GM18502 (cell line): Measurements from ENCODE around the gene RAB13.

Experiments used
- ATAC-seq: cut with Tn5 transposase; IDR thresholded peaks from one replicate; pipeline ENCODE4 v1.9.1; 2021; ENCODE audit warnings: mild to moderate bottlenecking; ENCODE audit not compliant: unreplicated experiment, poor library complexity

The RAB13 gene

DNA sequence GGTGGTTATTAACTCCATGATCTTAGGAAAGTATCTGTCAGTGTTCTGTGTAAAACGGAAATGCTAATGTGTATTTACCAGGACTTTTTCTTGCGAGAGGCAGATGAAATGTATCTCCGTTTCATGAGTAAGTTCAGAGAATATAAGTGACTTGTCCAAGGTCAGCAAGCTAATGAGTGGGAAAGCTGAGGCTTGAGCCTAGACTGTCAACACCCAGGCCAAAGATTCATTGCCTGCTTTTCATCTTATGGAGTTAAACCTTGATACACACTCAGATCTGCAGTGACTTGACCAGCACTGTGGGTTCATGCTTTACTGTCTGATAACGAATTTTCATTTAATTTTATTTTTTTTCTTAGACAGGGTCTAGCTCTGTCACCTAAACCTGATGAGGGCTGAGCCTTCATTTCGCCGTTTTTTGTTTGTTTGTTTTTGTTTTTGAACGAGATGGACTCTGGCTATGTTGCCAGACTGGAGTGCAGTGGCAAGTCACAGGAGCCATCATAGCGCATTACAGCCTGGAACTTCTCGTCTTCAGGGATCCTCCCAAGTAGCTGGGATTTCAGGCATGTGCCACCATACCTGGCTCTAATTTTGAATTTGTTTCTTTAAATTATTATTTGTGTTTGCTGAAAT, 7.7 kb downstream of the RAB13 start:
- ATAC-seq, result no peak

DNA sequence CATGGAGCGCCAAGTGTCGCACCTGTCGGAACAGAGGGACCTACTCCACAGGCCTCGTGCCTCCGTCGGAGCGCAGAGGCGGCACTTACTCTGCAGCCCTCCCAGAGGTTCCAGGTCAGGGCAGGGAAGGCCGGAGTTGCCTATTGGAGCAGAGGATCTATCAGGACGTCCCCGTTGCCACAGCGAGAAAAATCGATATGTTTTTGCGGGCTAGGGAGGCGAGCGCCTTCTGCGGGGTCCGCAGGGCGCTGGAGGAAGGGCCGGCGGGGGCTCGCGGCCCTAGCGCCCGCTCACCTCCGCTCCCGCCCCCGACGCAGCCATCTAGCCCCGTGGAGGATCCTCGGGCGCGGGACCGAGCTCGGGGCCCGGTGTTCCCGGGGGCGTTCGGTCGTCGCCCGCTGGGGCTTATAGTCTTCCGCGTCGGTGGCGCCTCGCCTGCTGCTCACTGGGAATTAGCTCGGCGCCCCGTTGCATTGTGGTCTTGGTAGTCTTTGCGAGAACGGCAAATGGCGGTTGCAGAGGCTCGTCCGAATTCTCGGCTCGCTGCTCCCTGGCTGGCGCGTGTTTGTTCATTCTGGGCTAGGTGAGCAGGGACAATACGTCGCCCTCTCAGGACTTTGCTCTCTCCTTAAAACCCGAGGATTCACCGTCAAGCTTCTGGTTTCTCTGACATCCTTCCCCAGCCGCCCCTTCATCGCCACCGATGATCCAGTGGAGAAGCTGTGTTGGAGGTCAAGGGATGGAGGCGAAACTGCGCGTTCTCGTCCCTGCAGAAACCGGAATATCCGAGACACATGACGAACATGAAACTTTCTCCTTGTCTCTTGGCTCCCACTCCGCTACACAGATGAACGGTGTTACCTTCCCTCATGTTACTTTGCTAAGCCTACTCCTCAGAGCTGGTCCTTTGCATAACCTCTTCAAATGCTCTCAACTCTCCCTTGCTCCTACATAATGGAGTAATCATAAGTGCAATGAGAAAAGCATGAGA, 8.6 kb downstream of the RAB13 start, which contains the start of gene JTB:
Gene JTB (minus strand): TSS at position 425 of the 991 bp plus-strand sequence. CDS start 422 bp downstream, at position 3.
- peak; percentile 78 for ATAC-seq

DNA sequence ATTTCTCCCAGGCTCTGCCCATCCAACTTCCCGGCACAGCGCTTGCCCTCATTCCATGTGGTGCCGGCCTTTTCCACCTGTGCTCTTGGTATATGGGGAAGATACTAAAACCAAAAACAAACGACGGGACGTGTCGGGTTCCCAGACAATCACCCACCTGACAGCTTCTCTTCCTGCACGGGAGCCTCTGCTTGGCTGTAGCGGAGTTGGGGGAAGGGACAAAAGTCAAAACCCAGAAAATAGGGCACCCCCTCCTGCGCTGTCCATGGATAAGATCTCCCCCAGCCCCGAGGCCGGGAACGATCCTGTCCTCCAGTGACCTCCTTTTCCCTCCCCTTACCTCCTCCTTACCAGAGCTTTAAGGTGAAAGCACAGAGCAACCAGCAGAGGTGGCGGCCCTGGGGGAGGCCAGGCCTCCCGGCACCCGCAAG, 9.3 kb downstream of the RAB13 start:
- ATAC-seq, result peak; percentile 7

DNA sequence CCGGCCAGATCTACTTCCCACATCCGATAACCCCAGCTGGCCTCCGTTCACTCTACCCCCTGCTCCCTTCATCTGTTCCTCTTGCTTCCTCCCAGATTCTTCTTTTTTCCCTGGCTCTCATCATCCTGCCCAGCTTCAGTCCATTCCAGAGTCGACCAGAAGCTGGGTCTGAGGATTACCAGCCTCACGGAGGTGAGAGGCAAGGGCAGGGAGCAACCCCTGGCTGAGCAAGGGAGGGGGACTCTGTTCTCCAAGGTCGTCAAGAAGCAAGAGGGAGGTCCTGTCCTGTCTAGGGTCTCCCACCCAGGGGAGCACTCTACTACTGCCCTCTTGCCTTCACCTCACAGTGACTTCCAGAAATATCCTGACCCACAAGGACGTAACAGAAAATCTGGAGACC, 12.6 kb downstream of the RAB13 start:
- ATAC-seq, result no peak

DNA sequence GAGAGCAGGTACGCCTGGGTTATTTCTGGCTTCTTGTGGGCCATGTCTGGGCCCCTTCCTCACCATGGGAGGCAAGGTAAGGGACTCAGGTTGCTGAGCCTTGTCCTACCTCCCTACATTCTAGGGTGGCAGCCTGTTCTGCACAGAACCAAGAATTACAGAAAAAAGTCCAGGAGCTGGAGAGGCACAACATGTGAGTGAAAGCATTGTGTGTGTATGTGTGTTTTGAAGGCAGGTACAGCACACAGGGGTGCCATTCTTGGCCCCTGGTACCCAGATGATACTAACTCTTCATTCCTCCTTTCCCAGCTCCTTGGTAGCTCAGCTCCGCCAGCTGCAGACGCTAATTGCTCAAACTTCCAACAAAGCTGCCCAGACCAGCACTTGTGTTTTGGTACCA, 13.1 kb downstream of the RAB13 start:
- ATAC-seq, result no peak

DNA sequence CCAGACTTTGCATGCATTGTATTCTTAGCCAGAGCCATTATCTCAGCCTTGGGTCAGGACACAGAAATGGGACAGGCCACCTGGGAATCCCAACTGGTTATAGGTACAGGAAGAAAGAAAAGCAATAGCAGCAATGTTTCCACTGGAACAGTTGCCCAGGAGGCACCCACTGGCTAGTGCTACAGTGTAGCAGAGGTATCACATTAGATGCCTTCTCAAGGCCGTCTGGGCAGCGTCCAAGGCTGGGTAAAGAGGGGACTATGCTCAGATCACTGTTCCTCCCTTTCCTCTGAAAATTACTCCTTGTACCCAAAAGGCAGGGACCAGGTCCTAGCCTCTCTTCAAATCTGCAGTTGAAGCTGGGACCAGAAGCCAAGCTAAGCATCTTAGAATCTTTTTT, 15.8 kb downstream of the RAB13 start:
- no peak for ATAC-seq

DNA sequence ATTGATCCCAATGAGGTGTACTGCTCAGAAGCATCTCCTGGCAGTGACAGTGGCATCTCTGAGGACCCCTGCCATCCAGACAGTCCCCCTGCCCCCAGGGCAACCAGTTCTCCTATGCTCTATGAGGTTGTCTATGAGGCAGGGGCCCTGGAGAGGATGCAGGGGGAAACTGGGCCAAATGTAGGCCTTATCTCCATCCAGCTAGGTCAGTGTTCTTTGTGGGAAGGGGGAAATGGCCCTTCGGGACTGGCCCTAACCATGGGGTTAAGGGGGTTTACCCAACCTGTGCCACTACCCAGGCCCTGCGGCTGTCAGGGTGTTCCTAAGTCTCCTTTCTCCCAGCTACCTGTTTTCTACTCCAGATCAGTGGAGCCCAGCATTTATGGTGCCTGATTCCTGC, 17.2 kb downstream of the RAB13 start:
- no peak for ATAC-seq

DNA sequence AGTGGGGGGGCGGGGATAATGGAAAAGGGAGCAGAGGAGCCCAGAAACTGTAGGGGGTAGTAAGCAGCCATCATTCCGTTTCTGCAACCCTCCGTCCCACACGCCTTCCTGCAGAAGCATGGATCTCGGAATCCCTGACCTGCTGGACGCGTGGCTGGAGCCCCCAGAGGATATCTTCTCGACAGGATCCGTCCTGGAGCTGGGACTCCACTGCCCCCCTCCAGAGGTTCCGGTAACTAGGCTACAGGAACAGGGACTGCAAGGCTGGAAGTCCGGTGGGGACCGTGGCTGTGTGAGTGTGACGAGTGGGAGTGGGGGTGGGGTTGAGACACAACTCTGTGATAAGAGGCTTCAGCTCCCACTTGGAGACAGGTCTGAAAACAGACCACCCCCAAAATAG, 17.7 kb downstream of the RAB13 start:
- no peak for ATAC-seq

DNA sequence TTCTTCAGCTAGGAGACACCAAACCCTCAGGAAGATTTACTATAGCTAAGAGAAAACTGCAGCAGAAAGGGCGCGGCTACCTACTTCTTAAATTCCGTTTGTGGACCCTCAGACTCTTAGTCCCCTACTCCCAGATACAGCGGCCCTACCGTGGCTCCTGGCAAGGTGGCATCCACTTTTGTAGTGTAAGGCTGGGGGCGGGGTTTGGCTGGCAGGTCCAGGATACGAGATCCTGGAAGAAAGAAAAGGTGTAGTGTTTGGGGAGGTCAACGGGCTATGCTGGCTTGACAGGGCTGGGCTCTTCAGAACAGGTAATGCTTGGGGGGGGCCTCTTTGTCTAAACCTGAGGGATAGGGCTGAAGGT, 18.2 kb downstream of the RAB13 start:
- no peak for ATAC-seq

DNA sequence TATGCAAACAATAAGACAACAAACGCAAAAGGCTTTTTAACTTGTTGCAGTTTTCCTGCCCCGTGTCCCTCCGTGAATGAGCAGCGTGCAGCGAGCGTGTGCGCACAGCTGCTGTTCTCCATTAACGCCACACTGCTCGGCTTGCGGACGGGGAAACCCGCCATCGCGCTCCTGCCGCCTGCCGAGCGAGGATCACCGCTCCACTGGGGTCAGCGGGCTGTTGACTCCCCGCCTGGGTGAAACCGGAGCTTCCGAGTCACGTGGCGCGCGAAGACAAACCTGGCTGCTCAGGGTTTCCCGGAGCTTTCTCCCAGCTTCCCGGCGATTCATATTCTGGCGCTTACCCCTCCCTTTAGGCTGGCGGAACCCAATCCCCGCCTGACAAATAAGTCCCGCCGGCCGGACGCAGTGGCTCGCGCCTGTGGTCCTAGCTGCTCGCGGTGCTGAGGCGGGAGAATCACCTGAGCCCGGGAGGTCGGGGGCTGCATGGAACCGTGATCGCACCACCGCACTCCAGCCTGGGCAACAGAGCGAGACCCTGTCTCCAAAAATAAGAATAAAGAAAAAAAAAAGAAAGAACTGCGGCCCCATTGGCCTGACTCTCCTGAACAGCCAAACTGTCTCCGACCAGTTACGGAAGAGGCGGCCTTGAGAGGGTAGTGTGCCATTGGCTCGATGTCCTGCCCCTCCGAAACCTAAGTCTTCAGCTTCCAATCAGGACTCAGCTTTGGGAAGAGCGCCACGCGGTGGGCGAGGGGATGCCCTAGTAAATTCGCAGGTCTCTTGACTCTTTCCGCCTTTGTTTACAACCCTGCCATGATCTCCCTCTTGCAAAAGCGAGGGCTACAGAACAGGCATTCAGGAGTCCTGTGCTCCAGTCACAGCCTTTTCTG, 18.8 kb downstream of the RAB13 start, which contains the start of gene CREB3L4:
Gene CREB3L4 (plus strand): TSS at position 796 of the 893 bp plus-strand sequence. CDS start 624 bp downstream, outside the sequence.
- ATAC-seq, result peak; percentile 66

DNA sequence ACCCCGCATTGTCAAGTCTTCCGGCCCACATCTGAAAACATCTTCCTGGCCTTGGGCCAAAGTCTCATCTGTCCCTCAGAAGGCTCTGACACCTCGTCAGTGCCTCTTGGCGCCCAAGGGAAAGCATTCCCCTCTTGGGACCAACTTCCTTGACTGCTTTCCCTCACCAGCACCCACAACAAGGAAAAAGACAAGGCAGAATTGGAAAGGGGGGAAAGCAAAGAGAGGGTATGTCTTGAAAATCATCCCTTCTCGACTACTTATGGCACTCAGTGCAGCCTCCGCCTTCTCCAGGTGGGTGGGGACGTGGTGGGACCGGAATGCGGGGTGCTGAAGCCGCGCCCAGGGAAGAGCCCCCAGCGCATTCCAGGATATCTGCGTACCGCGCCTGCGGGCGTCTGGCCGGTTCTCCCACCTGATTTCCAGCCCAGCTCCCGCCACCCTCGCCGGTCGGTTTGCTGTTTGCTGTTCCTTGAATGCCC, 22.2 kb downstream of the RAB13 start:
- ATAC-seq, result peak; percentile 7

DNA sequence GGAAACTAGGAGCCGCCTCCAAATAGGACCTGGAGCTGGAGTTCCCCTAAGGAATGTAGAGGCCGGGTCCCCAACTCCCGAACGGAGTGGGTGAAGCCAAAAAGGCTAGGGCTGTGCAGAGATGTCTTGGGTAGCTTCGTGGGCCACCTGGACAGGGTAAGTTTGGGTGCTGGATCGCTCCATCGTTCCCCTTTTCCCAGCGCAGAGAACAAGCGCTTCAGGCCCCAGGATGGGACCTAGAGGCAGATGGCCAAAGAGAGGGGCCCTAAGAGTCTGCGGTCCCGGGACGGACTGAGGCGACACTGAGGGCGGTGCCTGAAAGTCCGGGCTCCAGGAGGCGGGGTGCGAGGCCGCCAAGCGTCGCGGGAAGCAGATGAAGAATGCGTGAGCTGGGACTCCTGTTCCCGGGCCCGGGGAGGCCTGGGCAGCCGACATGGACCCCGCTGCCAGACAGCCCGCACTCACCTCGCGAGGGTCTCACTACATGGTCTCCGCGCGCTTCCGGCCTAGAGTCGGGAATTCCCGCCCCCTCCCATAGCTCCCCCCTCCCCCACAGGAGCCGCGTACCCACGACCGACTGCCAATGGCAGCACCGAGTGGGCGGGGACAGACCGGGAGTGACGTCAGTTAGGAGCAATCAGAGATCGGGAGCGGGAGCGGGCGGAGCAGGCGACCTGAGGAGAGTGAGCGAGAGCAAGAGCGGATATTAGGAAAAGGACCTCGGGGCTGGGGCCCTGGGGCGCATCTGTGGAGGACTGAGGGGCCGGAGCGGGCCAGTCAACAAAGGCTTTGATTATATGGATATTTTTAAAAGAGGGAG, 22.9 kb downstream of the RAB13 start, which contains the start of gene SLC39A1:
Gene SLC39A1 (minus strand): TSS at position 508 of the 820 bp plus-strand sequence. CDS start 822 bp downstream, outside the sequence.
- ATAC-seq, result peak; percentile 45

DNA sequence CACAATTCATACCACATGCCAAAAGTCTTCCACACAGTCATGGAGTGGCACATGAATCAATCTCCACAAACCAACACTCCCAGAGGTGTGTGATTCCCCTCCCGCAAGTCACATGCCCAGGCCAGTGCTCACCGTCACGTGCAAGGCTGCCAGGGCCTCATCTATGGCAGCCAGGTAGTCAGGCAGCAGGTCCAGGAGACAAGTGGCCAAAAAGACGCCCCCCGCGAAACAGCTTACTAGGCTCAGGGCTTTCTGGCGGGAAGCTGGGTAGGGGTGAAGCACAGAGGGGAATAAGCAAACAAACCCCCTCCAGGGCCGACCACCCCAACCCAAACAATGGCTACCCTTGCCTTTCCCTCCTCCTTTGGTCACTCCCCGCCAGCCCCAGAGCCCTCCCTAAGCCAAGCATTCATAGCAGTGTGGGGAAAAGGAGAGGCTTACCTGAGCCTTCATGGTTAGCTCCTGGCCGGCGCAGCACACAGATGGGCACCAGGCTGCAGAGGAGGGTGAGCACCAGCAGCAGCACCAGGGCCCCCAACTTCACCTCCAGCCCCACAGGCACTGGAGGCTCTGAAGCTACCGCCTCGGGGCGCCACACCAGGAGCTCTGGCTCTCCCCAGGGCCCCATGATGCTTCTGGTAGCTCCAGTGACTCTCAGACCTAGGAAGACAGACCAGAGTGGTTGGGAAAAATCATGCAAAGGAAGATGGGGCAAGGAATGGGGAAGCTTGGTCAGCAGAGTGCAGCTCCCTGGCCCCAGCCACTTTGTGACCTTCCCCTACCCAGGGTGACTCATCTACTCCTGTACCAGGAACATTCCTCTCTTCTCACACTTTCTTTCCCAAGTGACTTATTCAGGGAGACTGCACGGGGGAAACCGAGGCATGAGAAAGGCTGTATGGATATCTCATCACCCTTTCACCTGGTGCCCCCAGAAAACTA, 23.8 kb downstream of the RAB13 start:
- ATAC-seq, result no peak

DNA sequence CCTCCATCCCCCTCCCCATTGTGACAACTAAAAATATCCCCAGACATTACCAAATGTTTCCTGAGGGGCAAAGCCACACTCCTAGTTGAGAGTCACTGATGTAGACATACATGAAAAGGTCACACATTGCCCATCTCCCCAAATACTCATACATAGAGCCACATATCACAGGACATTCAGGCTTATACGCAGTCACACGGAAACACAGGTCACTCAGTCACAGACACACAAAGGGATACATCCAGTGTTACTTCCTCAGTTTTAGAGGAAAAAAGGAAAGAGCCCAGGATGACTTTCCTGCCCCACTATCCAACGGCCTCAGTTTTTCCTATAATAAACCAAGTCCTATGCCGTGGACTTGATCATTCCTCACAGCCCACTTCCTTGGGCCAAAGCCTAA, 24.7 kb downstream of the RAB13 start:
- no peak for ATAC-seq

DNA sequence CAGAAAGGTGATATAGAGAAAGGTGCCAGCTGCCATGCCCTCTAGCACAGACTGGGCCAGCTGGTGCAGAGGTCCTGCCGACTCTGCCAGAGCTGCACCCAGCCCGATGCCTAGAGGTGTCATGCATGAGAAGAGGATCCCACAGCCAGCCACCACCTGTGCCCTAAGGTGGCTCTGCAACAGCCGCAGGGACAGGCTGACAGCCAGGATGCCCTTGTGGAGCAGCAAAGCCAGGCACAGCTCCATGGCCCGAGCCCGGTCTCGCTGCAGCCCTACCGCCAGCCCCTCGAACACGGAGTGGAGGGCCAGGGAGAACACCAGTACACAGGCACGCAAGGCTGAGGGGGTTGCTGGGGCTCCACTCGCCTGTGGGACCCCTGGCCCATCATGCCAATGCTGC, 25.9 kb downstream of the RAB13 start:
- no peak for ATAC-seq

DNA sequence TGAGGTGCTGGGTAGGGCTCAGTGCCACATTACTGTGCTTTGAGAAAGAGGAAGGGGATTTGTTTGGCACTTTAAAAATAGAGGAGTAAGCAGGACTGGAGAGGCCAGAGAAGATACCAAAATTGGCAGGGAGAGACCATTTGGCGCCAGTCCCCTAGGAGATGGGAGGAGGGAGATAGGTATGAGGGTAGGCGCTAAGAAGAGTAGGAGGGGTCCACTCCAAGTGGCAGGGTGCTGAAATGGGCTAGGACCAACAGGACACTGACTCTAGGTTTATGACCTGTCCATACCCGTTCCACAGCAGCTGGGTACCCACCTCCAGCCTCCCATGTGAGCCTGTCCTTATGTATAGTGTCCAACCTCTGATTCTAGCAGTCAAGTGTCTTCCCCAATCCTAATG, 26.7 kb downstream of the RAB13 start:
- ATAC-seq, result no peak

DNA sequence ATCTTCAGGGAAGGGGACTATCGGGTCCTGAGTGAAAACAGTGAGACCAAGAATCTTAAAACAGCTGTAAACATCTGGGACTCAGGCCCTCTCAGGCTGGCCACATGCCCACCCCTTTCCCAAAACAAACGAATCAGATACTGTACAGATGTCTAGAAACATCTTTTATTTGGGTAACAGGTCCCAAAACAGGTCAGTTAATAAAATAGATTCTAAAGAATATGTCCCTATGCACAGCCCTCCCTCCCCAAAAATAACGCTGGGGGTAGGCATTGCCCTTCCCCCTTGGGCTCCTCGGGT, 27.2 kb downstream of the RAB13 start:
- no peak for ATAC-seq
